Metanephros (tissue), 2 donors: ENCODE data around the gene HS6ST2. TPM values are rescaled to one million over a fixed set of nuclear protein-coding genes. Genes with fewer than 3 reads are reported as not detected.

Experiments
- small RNA-seq: library from RNA; depleted of rRNA; stranded (forward); fragments of <200 nt; gene quantifications from one replicate; pipeline ENCODE3, GENCODE V24; 2014; ENCODE audit warnings: low replicate concordance
- total RNA-seq: library from RNA; depleted of rRNA; stranded (reverse); fragments of >200 nt; gene quantifications from one replicate; pipeline ENCODE4 v1.2.3, GENCODE V29; 2014

The HS6ST2 gene
- total RNA-seq = 29.4 TPM

DNA sequence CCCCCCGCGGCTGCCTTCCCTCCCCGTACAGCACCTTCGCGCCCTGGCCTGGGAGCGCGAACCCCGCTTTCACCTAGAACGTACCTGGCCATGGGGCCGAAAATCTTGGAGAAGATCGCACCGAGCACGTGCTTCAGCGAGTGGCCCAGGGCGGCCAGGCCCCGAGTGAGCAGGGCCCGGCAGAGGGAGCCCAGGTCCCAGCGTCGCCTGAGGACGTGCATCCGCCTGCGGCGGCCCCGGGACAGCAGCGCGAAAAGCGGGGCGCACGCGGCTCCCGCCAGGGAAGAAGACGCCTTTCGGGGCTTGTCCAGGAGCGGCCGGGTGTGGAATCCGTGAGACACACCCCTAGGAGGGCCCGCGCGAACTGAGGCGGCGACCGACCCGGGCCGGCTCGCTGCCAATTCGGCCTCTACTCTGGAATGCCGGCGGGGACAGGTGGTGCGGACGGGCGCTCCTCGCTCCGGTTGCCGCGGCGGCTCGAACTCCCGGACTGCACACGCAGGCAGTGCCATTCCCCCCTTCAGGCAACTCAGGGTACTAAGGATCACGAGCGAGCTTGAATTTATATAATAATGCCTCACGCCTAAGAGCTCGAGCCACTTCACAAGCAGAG is at the start of gene HS6ST2:
Gene HS6ST2, minus strand, starts transcription at position 539 of the 613 bp plus-strand sequence.

Small RNA genes lying within 50 kb of the gene (small RNA-seq; reads per million reads assigned to genes)
- not detected for gene RNU6-98P
- gene Z82205.1 = not detected

Other genes with a start within 250 kb of the HS6ST2 start
- not detected for gene USP26, start 138.5 kb upstream of the HS6ST2 start, total RNA-seq